RWPE2 (cell line): ENCODE measurements around the gene GRIK2.

Experiments
- ATAC-seq: fragments of 200-7000 bp; cut with Tn5 transposase; 3 replicates; pipeline ENCODE4 v1.9.1; 2021; ENCODE audit warnings: low read depth
- DNase-seq: peaks from one replicate; pipeline ENCODE4 v3.0.0-alpha.2; 2020; ENCODE audit warnings: low spot score
- H3K27ac ChIP-seq: fragments of 450-650 bp; 2 replicates; pipeline ENCODE4 v1.5.1; 2017; ENCODE audit warnings: mild to moderate bottlenecking; ENCODE audit not compliant: poor library complexity, severe bottlenecking
- H3K27me3 ChIP-seq: fragments of 250-450 bp; sonication (Bioruptor Pico); 2 replicates; pipeline ENCODE4 v1.5.1; 2021; ENCODE audit warnings: mild to moderate bottlenecking, moderate library complexity; ENCODE audit not compliant: insufficient read depth, poor library complexity, severe bottlenecking
- H3K36me3 ChIP-seq: fragments of 250-450 bp; sonication (Bioruptor Pico); 2 replicates; pipeline ENCODE4 v1.5.1; 2020; ENCODE audit warnings: low read depth, mild to moderate bottlenecking, moderate library complexity
- H3K4me1 ChIP-seq: fragments of 250-450 bp; sonication (Bioruptor Pico); 2 replicates; pipeline ENCODE4 v1.5.1; 2021; ENCODE audit warnings: mild to moderate bottlenecking, moderate library complexity; ENCODE audit not compliant: insufficient read depth, poor library complexity, severe bottlenecking
- H3K4me3 ChIP-seq: fragments of 250-450 bp; sonication (Bioruptor Pico); 2 replicates; pipeline ENCODE4 v1.5.1; 2021; ENCODE audit warnings: mild to moderate bottlenecking, moderate library complexity; ENCODE audit not compliant: severe bottlenecking
- H3K9me3 ChIP-seq: fragments of 250-450 bp; sonication (Bioruptor Pico); 2 replicates; pipeline ENCODE4 v1.5.1; 2021; ENCODE audit warnings: mild to moderate bottlenecking, moderate library complexity; ENCODE audit not compliant: severe bottlenecking
- TF ChIP-seq, protein P1 (sequence below): fragments of 450-650 bp; IDR thresholded peaks from one replicate; pipeline ENCODE4 v1.5.1; 2017; ENCODE audit warnings: mild to moderate bottlenecking, moderate library complexity; ENCODE audit not compliant: poor library complexity, severe bottlenecking

GRIK2 gene

DNA sequence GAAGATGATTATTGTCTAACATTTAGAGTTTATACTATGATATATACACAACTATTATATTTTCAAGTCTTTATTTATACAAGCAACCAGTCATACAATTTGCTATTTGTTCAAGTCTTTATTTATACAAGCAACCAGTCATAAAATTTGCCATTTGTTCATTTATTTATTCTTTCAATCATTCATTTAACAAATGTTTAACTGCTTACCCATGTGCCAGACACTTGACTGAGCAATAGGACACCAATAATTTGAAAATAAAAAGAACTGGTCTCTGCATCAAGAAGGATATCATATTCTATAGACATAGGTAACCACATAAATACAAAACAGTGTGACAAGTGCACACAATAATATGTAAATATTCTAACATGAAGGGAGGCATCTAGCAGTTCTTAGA lies 20.3 kb downstream of the GRIK2 start:
- Histone ChIP-seq H3K27me3 (no peaks in the 10 kb centered on the region), H3K4me3 (no peak overlapping the region), H3K9me3 (no peaks in the 10 kb centered on the region), H3K27ac (no peak overlapping the region), H3K36me3 (no peaks in the 10 kb centered on the region), H3K4me1 (no peaks in the 10 kb centered on the region)
- DNase-seq (no peak), ATAC-seq (no peak)
- TF ChIP-seq, protein P1, sequence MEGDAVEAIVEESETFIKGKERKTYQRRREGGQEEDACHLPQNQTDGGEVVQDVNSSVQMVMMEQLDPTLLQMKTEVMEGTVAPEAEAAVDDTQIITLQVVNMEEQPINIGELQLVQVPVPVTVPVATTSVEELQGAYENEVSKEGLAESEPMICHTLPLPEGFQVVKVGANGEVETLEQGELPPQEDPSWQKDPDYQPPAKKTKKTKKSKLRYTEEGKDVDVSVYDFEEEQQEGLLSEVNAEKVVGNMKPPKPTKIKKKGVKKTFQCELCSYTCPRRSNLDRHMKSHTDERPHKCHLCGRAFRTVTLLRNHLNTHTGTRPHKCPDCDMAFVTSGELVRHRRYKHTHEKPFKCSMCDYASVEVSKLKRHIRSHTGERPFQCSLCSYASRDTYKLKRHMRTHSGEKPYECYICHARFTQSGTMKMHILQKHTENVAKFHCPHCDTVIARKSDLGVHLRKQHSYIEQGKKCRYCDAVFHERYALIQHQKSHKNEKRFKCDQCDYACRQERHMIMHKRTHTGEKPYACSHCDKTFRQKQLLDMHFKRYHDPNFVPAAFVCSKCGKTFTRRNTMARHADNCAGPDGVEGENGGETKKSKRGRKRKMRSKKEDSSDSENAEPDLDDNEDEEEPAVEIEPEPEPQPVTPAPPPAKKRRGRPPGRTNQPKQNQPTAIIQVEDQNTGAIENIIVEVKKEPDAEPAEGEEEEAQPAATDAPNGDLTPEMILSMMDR, result no peak

DNA sequence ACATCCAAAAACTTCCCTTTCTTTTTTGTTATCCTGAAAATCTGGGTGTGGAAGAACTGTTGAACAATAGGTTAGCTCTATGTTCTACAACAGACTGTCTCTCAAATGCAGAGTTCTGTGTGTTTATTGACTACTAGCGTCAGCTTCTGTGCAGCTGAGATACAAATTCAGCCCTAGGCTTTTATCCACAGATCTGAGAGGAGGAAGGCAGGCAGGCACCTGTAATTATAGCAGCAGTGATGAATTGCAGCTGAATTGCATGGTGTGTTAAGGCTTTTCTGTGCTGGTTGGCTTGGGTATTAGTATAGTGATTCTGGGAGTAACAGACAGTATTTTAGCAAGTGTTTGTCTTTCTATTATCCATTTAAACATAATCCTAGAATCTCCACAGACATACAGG lies 24.4 kb downstream of the GRIK2 start:
- no peak overlapping the region for H3K4me3 ChIP-seq
- H3K27me3 ChIP-seq, result no peaks in the 10 kb centered on the region
- DNase-seq (no peak), ATAC-seq (no peak)
- H3K9me3 ChIP-seq, result no peaks in the 10 kb centered on the region
- no peaks in the 10 kb centered on the region for H3K36me3 ChIP-seq
- TF ChIP-seq, protein P1, result no peak
- H3K27ac ChIP-seq, result no peak overlapping the region
- no peaks in the 10 kb centered on the region for H3K4me1 ChIP-seq

DNA sequence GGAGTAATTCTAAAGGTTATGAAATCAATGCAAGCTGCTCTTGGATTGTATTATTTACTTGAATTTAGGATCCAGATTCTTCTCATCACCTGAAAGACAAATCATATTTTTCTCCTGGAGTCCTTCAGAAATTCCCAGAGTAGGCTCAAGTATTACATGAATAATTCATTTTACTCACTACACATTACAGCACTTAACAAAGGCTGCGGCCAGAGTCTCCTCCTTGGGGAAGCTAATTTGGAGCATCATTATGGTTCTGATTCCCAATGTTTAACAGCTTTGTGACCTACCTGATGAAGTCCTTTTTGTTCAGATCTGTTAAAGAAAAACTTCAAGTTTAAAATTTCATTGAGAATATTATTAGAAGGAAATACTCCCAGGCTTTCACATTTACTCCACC lies 28.7 kb downstream of the GRIK2 start:
- no peaks in the 10 kb centered on the region for H3K36me3 ChIP-seq
- ATAC-seq, result no peak
- TF ChIP-seq, protein P1, result no peak

DNA sequence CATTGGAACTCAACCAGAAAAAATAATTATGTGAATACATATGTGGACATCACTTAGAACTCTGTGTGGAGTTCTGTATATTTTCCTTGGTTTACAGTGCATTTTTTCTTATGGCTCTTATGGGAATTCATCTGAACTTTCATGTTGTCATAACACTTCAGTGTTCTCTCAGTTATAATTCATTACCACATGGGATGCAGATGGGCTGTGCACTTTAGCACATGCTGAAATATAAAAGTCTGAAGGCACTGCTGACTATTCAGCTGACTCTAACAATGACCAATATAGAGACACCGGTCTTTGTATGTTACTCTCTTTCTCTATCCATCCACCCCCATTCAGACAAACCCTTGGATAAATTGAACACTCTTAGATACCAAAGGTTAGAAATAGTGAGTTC lies 29.3 kb downstream of the GRIK2 start:
- TF ChIP-seq, protein P1, result no peak
- Histone ChIP-seq H3K4me3 (no peak overlapping the region), H3K27ac (no peak overlapping the region), H3K9me3 (no peaks in the 10 kb centered on the region), H3K27me3 (no peaks in the 10 kb centered on the region), H3K4me1 (no peaks in the 10 kb centered on the region), H3K36me3 (no peaks in the 10 kb centered on the region)
- DNase-seq, result no peak
- ATAC-seq, result no peak

More for the DNA sequence above, 28.7 kb downstream of the GRIK2 start:
- H3K27me3 ChIP-seq, result no peaks in the 10 kb centered on the region
- H3K27ac ChIP-seq, result no peak overlapping the region
- DNase-seq, result no peak
- no peaks in the 10 kb centered on the region for H3K9me3 ChIP-seq
- no peaks in the 10 kb centered on the region for H3K4me1 ChIP-seq
- H3K4me3 ChIP-seq, result no peak overlapping the region

DNA sequence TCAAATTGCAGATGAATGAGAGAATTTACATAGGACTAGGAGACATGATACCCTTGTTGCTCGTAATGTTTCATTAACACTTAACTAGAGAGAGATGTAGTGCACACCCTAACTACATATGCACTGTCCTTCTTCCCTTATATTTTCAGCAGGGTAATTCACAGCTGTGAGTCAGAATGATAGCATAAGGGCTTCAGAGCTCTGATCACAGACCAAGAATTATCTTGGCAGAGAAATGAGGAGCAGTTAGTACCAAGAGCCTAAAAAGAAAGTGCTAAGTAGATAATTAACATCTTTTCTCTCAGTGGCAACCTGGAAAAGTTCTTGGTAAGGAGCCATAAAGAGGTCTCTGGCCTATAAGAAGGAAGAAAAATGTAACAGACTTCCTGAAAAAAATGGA lies 35.8 kb downstream of the GRIK2 start:
- Histone ChIP-seq H3K27ac (no peak overlapping the region), H3K9me3 (no peaks in the 10 kb centered on the region), H3K27me3 (no peaks in the 10 kb centered on the region), H3K4me3 (no peak overlapping the region), H3K36me3 (no peaks in the 10 kb centered on the region), H3K4me1 (no peaks in the 10 kb centered on the region)
- TF ChIP-seq, protein P1, result no peak
- ATAC-seq, result no peak
- no peak for DNase-seq
